PC-9 (cell line): ENCODE results near the gene RBM38. TPM values are rescaled to one million over a fixed set of nuclear protein-coding genes. Genes with fewer than 3 reads are reported as not detected.

ENCODE experiments used
- BruUV-seq: library from RNA; stranded (reverse); fragments of 400-500 nt; replicated peaks from 2 replicates; lab custom pipeline; 2021; lab: Mats Ljungman, UMichigan
- CTCF ChIA-PET: fragments of 300-600 bp; sonication (Branson Sonifier 250); formaldehyde crosslinking; loops from one replicate; lab custom pipeline; 2022; ENCODE audit warnings: antibody characterized with exemption; lab: Charles Lee
- POLR2A ChIA-PET: fragments of 300-600 bp; sonication (Branson Sonifier 250); formaldehyde crosslinking; loops from one replicate; lab custom pipeline; 2022; ENCODE audit warnings: antibody characterized with exemption; ENCODE audit not compliant: unreplicated experiment; lab: Charles Lee
- DNase-seq, 2 experiments: peaks; one replicate each; pipeline versions ENCODE4 v3.0.0 to v3.0.0-alpha.2; 2015 to 2022; ENCODE audit warnings: mixed read lengths in 1 of 2
- H2AFZ ChIP-seq: fragments of 200-600 bp; sonication (generic); 2 replicates; pipeline ENCODE4 v1.8.1; 2017; ENCODE audit warnings: antibody characterized with exemption
- H3F3A ChIP-seq: fragments of 200-600 bp; sonication (generic); 2 replicates; pipeline ENCODE4 v1.8.1; 2017; ENCODE audit warnings: antibody characterized with exemption, mild to moderate bottlenecking, low read depth; ENCODE audit not compliant: insufficient read depth
- H3K27ac ChIP-seq: fragments of 200-600 bp; sonication (generic); 2 replicates; pipeline ENCODE4 v1.6.1; 2016; ENCODE audit warnings: mixed run types
- H3K27me3 ChIP-seq: fragments of 200-600 bp; sonication (generic); 2 replicates; pipeline ENCODE4 v1.6.1; 2016; ENCODE audit warnings: low read depth, mixed run types; ENCODE audit not compliant: insufficient read depth
- H3K36me3 ChIP-seq: fragments of 200-600 bp; sonication (generic); 2 replicates; pipeline ENCODE4 v1.6.1; 2016; ENCODE audit warnings: low read depth, mixed run types
- H3K4me1 ChIP-seq: fragments of 200-600 bp; sonication (generic); replicated peaks from 2 replicates; pipeline ENCODE4 v1.6.1; 2016; ENCODE audit warnings: mixed run types; ENCODE audit not compliant: insufficient read depth
- H3K4me2 ChIP-seq: fragments of 200-600 bp; sonication (generic); 2 replicates; pipeline ENCODE4 v1.6.1; 2017; ENCODE audit warnings: mixed run types
- H3K4me3 ChIP-seq: fragments of 200-600 bp; sonication (generic); 2 replicates; pipeline ENCODE4 v1.6.1; 2016; ENCODE audit warnings: mixed run types
- H3K79me2 ChIP-seq: fragments of 200-600 bp; sonication (generic); 2 replicates; pipeline ENCODE4 v1.6.1; 2017; ENCODE audit warnings: low read depth, mixed run types
- H3K9me2 ChIP-seq: fragments of 200-600 bp; sonication (generic); 2 replicates; pipeline ENCODE4 v1.8.1; 2017; ENCODE audit warnings: mild to moderate bottlenecking; ENCODE audit not compliant: insufficient read depth
- H3K9me3 ChIP-seq: fragments of 200-600 bp; sonication (generic); 2 replicates; pipeline ENCODE4 v1.8.1; 2016; ENCODE audit warnings: low read depth; ENCODE audit not compliant: insufficient read depth
- H4K20me1 ChIP-seq: fragments of 200-600 bp; sonication (generic); 2 replicates; pipeline ENCODE4 v1.8.1; 2017; ENCODE audit not compliant: insufficient read depth
- CTCF ChIP-seq: fragments of 200-600 bp; sonication (generic); conservative IDR thresholded peaks from 2 replicates; pipeline ENCODE4 v1.6.1; 2017; ENCODE audit warnings: mixed run types, antibody characterized with exemption, mild to moderate bottlenecking, moderate library complexity
- EZH2 ChIP-seq: fragments of 200-600 bp; sonication (generic); IDR thresholded peaks from 2 replicates; pipeline ENCODE4 v1.8.0; 2017; ENCODE audit warnings: antibody characterized with exemption, low read depth
- intact Hi-C: fragments of 100-400 bp; cut with micrococcal nuclease; formaldehyde crosslinking; loops from one replicate; pipeline ENCODE4 v1.10.0; 2022; ENCODE audit not compliant: unreplicated experiment
- total RNA-seq: library from RNA; stranded (reverse); gene quantifications from 2 replicates; pipeline ENCODE4 v1.2.3, GENCODE V29; 2021

The RBM38 gene
- total RNA-seq, 1 experiment from 2014 or later, result 25.6 TPM

GRCh38 chr20:57399587-57400155 is 8.5 kb downstream of the RBM38 start:
- no peak overlapping the region for H3K27ac ChIP-seq
- intact Hi-C loops, result no loop called here
- BruUV-seq, result no TSS peak
- H3K4me2 ChIP-seq, result no peak overlapping the region
- no peaks in the 10 kb centered on the region for H3K4me1 ChIP-seq
- TF ChIP-seq CTCF (no peak), EZH2 (no peak)
- no peak overlapping the region for H2AFZ ChIP-seq
- 0 out of 2 replicates have a peak, but pooled peaks cover 4% of the 10 kb centered on the region for H4K20me1 ChIP-seq
- no peaks in the 10 kb centered on the region for H3K36me3 ChIP-seq
- no peak for DNase-seq
- ChIA-PET CTCF (no interaction called here), POLR2A (no interaction called here)
- H3F3A ChIP-seq, result no peaks in the 10 kb centered on the region
- H3K79me2 ChIP-seq, result no peaks in the 10 kb centered on the region
- H3K4me3 ChIP-seq, result no peak overlapping the region
- no peaks in the 10 kb centered on the region for H3K9me2 ChIP-seq
- H3K9me3 ChIP-seq, result no peaks in the 10 kb centered on the region
- H3K27me3 ChIP-seq, result no peaks in the 10 kb centered on the region

- intact Hi-C loops, result no loop called here
- ChIA-PET CTCF (no interaction called here), POLR2A (no interaction called here)
- no peaks in the 10 kb centered on the region for H3K27me3 ChIP-seq
- no peaks in the 10 kb centered on the region for H3K4me1 ChIP-seq
- no peaks in the 10 kb centered on the region for H3K9me2 ChIP-seq
- BruUV-seq, result no TSS peak
- H3K79me2 ChIP-seq, result no peaks in the 10 kb centered on the region
- DNase-seq, result no peak
- 0 out of 2 replicates have a peak, but pooled peaks cover 4% of the 10 kb centered on the region for H4K20me1 ChIP-seq
- H3K4me2 ChIP-seq, result no peak overlapping the region
- H2AFZ ChIP-seq, result no peak overlapping the region
- H3K27ac ChIP-seq, result no peak overlapping the region
- no peak for TF ChIP-seq CTCF
- TF ChIP-seq EZH2, result no peak
- H3K4me3 ChIP-seq, result no peak overlapping the region
- H3K36me3 ChIP-seq, result no peaks in the 10 kb centered on the region
- H3K9me3 ChIP-seq, result no peaks in the 10 kb centered on the region
- H3F3A ChIP-seq, result no peaks in the 10 kb centered on the region
Measured at GRCh38 chr20:57400231-57400701, 9.1 kb downstream of the RBM38 start.

DNA sequence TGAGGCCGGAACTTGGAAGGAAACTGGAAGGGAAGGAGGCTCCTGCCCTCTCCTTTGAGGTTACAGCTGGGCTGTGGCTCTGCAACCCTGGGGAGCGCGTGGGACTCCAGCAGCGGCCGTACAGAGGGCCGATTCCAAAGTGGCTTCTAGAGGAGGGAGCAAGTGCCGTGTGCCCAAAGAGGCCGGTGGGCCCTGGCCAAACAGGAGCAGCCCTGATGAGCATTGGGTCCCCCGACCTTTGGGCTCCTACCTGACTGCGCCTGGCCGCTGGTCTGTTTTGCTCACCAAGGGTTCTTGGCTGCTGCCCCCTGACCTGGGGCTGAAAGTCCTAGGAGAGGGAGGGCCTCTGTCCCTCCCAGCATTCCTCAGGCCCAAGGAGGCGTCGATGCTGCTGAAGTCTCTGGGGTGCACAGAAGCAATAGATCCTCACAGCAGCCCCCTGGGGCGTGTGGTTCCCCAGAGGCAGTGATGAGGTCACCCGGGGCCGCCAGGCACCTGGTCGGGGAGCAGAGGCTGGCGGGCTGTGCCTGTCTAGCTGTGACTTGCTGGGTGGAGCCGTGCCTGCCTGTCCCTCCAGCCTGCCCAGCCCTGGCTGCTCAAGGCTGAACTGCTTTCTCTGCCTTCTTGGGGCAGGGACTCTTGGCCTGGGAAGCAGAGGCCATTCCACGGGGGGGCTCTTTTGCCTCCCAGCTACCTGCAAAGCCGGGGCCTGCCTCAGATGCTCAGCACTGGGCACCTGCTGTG is 9.8 kb downstream of the RBM38 start:
- 0 out of 2 replicates have a peak, but pooled peaks cover 4% of the 10 kb centered on the region for H4K20me1 ChIP-seq
- TF ChIP-seq EZH2, result no peak
- no peak for TF ChIP-seq CTCF
- no peaks in the 10 kb centered on the region for H3F3A ChIP-seq
- ChIA-PET POLR2A (no interaction called here), CTCF (interaction anchor here (0.7 kb wide), 1 partner anchor 35 kb away, joined by 3 read pairs; no protein-coding TSS in a partner anchor)
- H3K79me2 ChIP-seq, result no peaks in the 10 kb centered on the region
- no peak overlapping the region for H3K4me2 ChIP-seq
- H3K4me1 ChIP-seq, result no peaks in the 10 kb centered on the region
- H3K4me3 ChIP-seq, result no peak overlapping the region
- H3K9me3 ChIP-seq, result no peaks in the 10 kb centered on the region
- BruUV-seq, result no TSS peak
- intact Hi-C loops, result no loop called here
- DNase-seq, result no peak
- H3K27me3 ChIP-seq, result no peaks in the 10 kb centered on the region
- no peak overlapping the region for H2AFZ ChIP-seq
- no peaks in the 10 kb centered on the region for H3K36me3 ChIP-seq
- no peak overlapping the region for H3K27ac ChIP-seq
- H3K9me2 ChIP-seq, result no peaks in the 10 kb centered on the region
